Measurements from ENCODE around the gene EREG. TPM values are rescaled to one million over a fixed set of nuclear protein-coding genes. Genes with fewer than 3 reads are reported as not detected.

The EREG gene
- total and polyA plus RNA-seq, 2 of the 8 experiments (the other 6 are each of a cell fraction or from before 2014, with no cell fraction given), result not detected

GRCh38 chr4:74364652-74365491 is at the start of gene EREG (continued):
- TF ChIP-seq CHD7 (IDR thresholded peaks at IDR 0.05; ENCODE audit: insufficient replicate concordance, low read length) (no peak), HDAC2 (IDR thresholded peaks at IDR 0.05; ENCODE audit: borderline replicate concordance in 1 of 2, low read depth in 2 of 2, low read length in 2 of 2) (no peak), RAD21 (IDR thresholded peaks at IDR 0.05 in 1 of 2, conservative IDR thresholded peaks at IDR 0.05 in 1 of 2; ENCODE audit: low read depth in 2 of 2, low read length in 2 of 2) (no peak), RBBP5 (IDR thresholded peaks at IDR 0.05; ENCODE audit: borderline replicate concordance, low read depth, low read length) (peak; percentile 100), YY1 (IDR thresholded peaks at IDR 0.05; ENCODE audit: low read depth, low read length) (peak; percentile 70; the same call in 1 of the 2 replicates), FOSL1 (IDR thresholded peaks at IDR 0.05; ENCODE audit: insufficient read depth, low read depth, low read length) (no peak), NRF1 (IDR thresholded peaks at IDR 0.05; ENCODE audit: low read depth, low read length) (no peak), GABPA (IDR thresholded peaks at IDR 0.05; ENCODE audit: borderline replicate concordance, insufficient read depth, low read length) (no peak), JUND (IDR thresholded peaks at IDR 0.05; ENCODE audit: low read length) (no peak)
